ENCODE measurements around the gene CIDEC.

Gene CIDEC

DNA sequence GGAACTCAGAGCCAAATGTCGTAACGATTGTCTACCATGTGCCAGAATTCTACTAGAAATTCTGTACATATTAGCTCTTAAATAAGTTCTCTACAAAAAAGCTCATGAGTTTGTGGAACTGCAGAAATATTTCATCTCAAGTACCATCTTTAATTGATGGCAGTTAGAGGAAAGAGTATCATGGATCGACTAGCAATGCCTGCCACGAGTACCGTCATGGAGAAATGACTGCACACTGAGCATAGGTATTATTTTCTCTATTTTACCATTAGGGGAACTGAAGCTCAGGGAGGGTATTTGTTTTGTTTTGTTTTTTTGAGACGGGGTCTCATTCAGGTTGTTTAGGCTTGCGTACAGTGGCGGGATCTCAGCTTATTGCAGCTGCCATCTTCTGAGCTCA is 39.0 kb downstream of the CIDEC start:
- DNase-seq: no peak

GRCh38 chr3:9838856-9839255 is 41.2 kb downstream of the CIDEC start:
- no peak for DNase-seq

GRCh38 chr3:9837701-9838582 is 42.1 kb downstream of the CIDEC start:
- no peak for DNase-seq

- DNase-seq: no peak
Observed at GRCh38 chr3:9834520-9835380, 45.3 kb downstream of the CIDEC start.

DNA sequence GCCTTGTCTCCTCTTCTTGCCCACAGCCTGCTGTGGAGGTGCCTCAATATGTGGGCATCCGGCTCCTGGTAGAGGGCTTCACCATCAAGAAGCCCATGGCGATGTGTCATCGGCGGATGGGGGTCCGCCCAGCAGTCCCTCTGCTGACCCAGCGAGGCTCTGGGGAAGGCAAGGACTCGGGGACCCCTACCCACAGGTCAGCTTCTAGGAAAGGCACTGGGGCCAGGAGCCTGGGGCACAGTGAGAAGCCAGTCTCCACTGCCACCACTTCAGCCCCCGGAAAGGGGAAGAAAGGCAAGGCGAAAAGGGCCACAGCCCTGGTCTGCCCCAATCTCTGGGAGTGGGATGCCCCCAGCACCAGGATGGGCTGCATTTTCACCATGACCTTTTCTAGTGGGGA is 47.0 kb downstream of the CIDEC start:
- DNase-seq: no peak

DNA sequence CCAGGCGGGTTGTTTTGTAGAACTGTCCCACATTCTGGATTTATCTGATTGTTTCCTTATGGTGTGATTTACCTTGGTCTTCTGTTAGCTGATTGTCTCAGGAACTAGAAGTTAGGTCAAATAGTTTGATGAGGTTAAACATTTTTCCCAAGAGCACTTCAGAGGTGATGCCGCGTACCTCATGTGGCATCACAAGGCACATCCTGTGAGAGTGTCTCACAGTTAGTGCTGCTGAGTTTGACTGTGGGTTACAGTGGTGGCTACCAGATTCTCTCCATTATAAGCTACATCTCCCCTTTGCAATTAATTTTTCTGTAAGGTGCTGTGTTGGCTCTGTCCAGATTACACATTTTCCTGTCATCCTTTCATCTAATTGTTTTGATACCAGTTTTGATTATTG is 48.8 kb downstream of the CIDEC start:
- no peak for DNase-seq

- DNase-seq: no peak
Observed at GRCh38 chr3:9828801-9829755, 51.0 kb downstream of the CIDEC start.

- DNase-seq: no peak
Observed at GRCh38 chr3:9826815-9827573, 53.1 kb downstream of the CIDEC start.

- DNase-seq: no peak
Observed at GRCh38 chr3:9825451-9826040, 54.5 kb downstream of the CIDEC start.

DNA sequence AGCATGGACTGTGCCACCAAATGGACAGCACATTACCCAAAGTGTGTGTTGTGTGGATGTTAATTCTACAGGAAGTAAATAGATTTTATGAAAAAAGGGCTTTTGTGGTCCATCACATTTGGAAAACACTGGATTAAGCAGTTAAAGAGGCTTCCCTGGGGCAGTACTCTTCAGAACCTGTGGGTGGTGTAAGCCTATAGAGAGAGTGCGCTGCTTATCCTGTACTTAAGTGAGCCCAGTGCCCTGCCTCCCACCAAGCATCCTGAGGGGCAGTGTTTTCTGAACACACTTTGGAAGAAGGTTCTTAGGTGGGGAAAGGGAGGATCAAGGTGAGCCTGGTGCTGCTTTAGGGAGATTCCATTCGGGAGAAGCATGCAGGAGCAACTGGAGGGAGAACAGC is 59.1 kb downstream of the CIDEC start:
- no peak for DNase-seq

DNA sequence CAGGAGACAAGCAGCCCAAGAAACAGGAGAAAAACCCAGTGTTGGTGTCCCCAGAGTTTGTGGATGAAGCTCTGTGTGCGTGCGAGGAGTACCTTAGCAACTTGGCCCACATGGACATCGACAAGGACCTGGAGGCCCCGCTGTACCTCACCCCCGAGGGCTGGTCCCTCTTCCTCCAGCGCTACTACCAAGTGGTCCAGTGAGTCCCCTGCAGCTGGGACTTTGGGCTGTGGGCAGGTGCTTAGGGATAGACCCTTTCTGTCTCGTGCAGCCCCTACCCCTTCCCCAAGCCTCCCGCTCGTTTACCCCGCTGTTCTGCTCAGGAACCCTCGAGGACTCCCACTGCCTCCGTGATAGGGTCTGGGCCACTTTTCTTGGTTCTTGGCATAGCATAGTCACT is 59.5 kb downstream of the CIDEC start:
- no peak for DNase-seq

GRCh38 chr3:9818666-9819335 is 61.3 kb downstream of the CIDEC start:
- DNase-seq: no peak

DNA sequence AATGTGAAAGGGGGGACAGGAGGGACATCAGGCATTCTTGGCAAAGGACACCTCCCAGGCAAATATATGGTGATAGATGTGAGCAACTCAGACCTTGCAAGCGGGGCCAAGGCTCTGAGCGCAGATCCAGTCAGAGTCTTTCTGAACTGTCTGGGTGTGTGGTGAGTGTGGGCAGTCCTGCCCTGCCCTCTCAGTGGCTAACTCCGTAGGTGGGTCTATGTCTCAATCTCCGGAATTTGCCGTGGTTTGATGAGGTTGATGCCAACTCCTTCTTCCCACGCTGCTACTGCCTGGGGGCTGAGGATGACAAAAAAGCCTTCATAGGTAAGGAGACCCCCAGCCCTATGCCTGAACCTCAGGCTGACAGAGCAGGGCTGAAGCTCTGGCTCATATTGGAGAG is 62.6 kb downstream of the CIDEC start:
- no peak for DNase-seq

All from NCI-H526 treated with DMSO at 0.1 percent for 48 hours (cell line).